Measurements from ENCODE around the gene STAT3. TPM values are rescaled to one million over a fixed set of nuclear protein-coding genes. Genes with fewer than 3 reads are reported as not detected.

Gene STAT3
- total and polyA plus RNA-seq, 9 of the 15 experiments (the other 6 are each of a cell fraction or from before 2014, with no cell fraction given): 90.0 to 179 (median 114) TPM

- no peak; a peak in 1 of 4 replicates for TF ChIP-seq MAZ (CRISPR knock-in tag; conservative IDR thresholded peaks at IDR 0.05 in 1 of 2, IDR thresholded peaks at IDR 0.05 in 1 of 2)
- TF ChIP-seq TEAD2 (tag; IDR thresholded peaks at IDR 0.05): peak; percentile 23; the same call in 1 of the 2 replicates
- TF ChIP-seq CBX8 (IDR thresholded peaks at IDR 0.05; ENCODE audit: borderline replicate concordance, extremely low read depth, low read depth, low read length, poor library complexity, severe bottlenecking): no peak
- TF ChIP-seq CXXC5 (CRISPR knock-in tag; IDR thresholded peaks at IDR 0.05): peak; percentile 20; the same call in 1 of the 2 replicates
- peak; percentile 79; the same call in 1 of the 2 replicates for TF ChIP-seq MTA1 (IDR thresholded peaks at IDR 0.05; ENCODE audit: borderline replicate concordance)
- peak; percentile 55; the same call in 1 of the 2 replicates for TF ChIP-seq FOXM1 (IDR thresholded peaks at IDR 0.05; ENCODE audit: low read depth)
- TF ChIP-seq FOXM1 (CRISPR knock-in tag; IDR thresholded peaks at IDR 0.05; ENCODE audit: low read depth): no peak
- no peak for TF ChIP-seq CHD1 (IDR thresholded peaks at IDR 0.05; ENCODE audit: low read length)
- 0 out of 2 replicates have a peak, but pooled peaks have one; percentile 25 for TF ChIP-seq CGGBP1 (CRISPR knock-in tag; IDR thresholded peaks at IDR 0.05)
- TF ChIP-seq SP1 (CRISPR knock-in tag; IDR thresholded peaks at IDR 0.05): 0 out of 2 replicates have a peak, but pooled peaks have one; percentile 33
- TF ChIP-seq GATAD2A (IDR thresholded peaks at IDR 0.05): peak; percentile 73; the same call in 1 of the 2 replicates
- no peak for TF ChIP-seq HMG20B (CRISPR knock-in tag; IDR thresholded peaks at IDR 0.05)
- no peak for TF ChIP-seq ZBTB9 (CRISPR knock-in tag; IDR thresholded peaks at IDR 0.05)
- peak; percentile 85 for TF ChIP-seq BACH1 (tag; IDR thresholded peaks at IDR 0.05)
- TF ChIP-seq JUNB (CRISPR knock-in tag; conservative IDR thresholded peaks at IDR 0.05): 0 out of 2 replicates have a peak, but pooled peaks have one; percentile 71
- 0 out of 4 replicates have a peak, but pooled peaks of 1 of the 2 experiments have one; percentile 28 for TF ChIP-seq NONO (IDR thresholded peaks at IDR 0.05; ENCODE audit: low read depth in 2 of 2, low read length in 1 of 2)
- TF ChIP-seq SMAD3 (CRISPR knock-in tag; conservative IDR thresholded peaks at IDR 0.05): 0 out of 2 replicates have a peak, but pooled peaks have one; percentile 8
- TF ChIP-seq CEBPB (tag; IDR thresholded peaks at IDR 0.05): peak; percentile 96
- peak; percentile 79; the same call in 1 of the 2 replicates for TF ChIP-seq HDAC2 (IDR thresholded peaks at IDR 0.05)
- peak; percentile 79 for TF ChIP-seq MYNN (IDR thresholded peaks at IDR 0.05)
- no peak for TF ChIP-seq MYNN (CRISPR knock-in tag; IDR thresholded peaks at IDR 0.05)
- no peak for TF ChIP-seq NR3C1 (CRISPR knock-in tag; IDR thresholded peaks at IDR 0.05)
- peak; percentile 93 for TF ChIP-seq SMARCC2 (IDR thresholded peaks at IDR 0.05; ENCODE audit: low read depth)
- TF ChIP-seq POLR2AphosphoS5 (IDR thresholded peaks at IDR 0.05; ENCODE audit: control insufficient read depth, insufficient read depth, low read depth, low read length): peak; percentile 76
- TF ChIP-seq CREM (IDR thresholded peaks at IDR 0.05; ENCODE audit: low read depth): peak; percentile 96
- TF ChIP-seq ETS2 (tag; IDR thresholded peaks at IDR 0.05; ENCODE audit: borderline replicate concordance, poor library complexity, severe bottlenecking): no peak
- no peak for TF ChIP-seq PTTG1 (tag; IDR thresholded peaks at IDR 0.05; ENCODE audit: low read depth)
- peak; percentile 97 for TF ChIP-seq JUND (IDR thresholded peaks at IDR 0.05; ENCODE audit: borderline replicate concordance, low read depth, low read length)
- TF ChIP-seq JUND (tag; IDR thresholded peaks at IDR 0.05; ENCODE audit: borderline replicate concordance, low read depth, low read length): peak; percentile 99
These were observed 121.1 kb downstream of the STAT3 start (continued) for GRCh38 chr17:42266918-42267766.
